T-helper 2 cell treated with Interferon-gamma antibody and Interleukin-4, amounts not matched to agents 100 ng/mL and 5 ng/mL, for 36 hours (primary cell): ENCODE results near the gene CHST9. TPM values are rescaled to one million over a fixed set of nuclear protein-coding genes. Genes with fewer than 3 reads are reported as not detected.
"Not testable (repeated sequence)": the region's sequence is repeated elsewhere in the genome, so short reads cannot be mapped to it uniquely, and the experiment has no call there.

Experiments
- intact Hi-C: fragments of 100-400 bp; cut with micrococcal nuclease; formaldehyde crosslinking; loops from one replicate; pipeline ENCODE4 v1.15.1; 2023
- total RNA-seq: library from RNA; stranded (reverse); gene quantifications from 2 replicates; pipeline ENCODE4 v1.2.3, GENCODE V29; 2022

CHST9 gene
- total RNA-seq, 1 donor from 2014 or later = not detected

DNA sequence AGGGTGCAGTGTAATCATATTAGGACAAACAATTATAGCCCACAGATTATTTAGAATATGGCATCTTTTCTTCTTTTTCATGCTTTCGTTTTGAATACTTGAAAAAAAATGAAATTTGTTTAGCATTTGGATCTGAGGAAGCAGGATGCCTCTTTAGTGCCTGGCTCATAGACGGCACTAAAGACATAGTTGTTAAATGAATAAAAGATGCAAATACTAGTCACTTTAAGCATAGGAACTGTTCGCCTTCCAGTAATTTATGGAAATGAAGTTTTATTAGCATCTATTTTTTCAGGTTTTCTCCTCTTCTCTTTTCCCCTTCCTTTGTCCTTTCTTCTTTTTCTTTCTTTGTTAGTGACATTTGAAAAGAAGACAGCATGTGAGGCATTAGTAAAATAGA, 80.4 kb downstream of the CHST9 start:
- intact Hi-C loops = no loop called here

DNA sequence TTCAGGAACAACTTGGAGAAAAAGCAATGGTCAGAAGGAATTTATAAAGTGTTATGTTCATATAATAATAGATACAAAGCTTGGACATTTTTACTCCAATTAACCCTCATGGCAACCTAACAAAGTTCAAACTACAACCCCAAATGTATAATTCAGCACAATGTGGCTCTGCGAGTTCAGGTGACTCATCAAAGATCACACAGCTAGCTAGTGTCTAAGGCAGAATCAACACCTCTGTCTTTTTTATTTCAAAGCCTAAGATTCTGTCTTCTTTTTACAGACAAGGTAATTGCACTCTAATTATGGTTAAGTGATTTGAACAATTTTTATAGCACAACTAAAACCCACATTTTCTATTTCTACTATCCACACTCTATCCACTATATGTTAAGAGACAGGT, 90.5 kb downstream of the CHST9 start:
- intact Hi-C loops = no loop called here

DNA sequence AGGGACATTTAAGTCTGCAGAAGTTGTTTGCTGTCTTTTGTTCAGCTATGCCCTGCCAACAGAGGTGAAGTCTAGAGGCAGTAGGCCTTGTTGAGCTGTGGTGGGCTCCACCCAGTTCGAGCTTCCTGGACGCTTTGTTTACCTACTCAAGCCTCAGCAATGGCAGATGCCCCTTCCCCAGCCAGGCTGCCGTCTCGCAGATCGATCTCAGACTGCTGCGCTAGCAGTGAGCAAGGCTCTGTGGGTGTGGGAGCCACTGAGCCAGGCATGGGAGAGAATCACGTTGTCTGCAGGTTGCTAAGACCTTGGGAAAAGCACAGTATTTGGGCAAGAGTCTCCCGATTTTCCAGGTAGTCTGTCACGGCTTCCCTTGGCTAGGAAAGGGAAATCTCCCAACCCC, 91.8 kb downstream of the CHST9 start:
- intact Hi-C loops = not testable (repeated sequence)

DNA sequence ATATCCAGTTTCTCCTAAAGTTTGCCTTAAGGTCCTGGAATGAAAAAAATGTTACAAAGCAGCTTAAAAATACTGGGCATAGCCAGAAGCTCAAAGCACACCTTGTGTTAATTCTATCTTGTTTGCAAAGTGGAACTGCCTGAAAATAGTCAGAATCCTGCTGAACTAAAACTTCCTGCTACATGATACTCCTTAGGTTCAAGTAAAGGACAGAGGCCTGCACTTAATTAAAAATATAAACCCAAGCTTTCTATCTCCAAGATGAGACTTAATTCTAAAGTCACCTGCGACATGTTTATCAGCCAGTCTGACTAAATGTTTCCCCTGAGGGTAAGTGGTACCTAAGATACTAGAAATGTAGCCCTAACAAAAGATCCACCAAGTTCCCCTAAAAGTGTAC, 103.4 kb downstream of the CHST9 start:
- intact Hi-C loops = no loop called here

DNA sequence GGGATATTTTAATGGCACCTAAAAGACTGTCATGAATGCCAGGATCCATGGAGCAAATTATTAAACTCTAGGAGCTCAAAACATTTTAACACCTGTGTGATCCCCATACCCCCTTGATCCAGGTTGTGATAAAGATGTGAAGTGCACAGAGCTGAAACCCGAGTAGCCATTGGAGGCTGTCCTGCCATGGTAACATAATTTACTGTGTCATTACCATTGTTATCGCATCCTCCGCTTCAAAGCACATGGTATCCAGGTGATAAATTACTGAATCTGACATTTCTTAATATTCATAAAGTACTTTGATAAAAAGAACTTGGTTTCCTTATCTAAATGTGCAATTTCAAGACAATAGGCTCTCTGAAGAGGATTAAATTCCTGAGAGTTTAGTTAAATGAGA, 109.3 kb downstream of the CHST9 start:
- intact Hi-C loops = no loop called here

DNA sequence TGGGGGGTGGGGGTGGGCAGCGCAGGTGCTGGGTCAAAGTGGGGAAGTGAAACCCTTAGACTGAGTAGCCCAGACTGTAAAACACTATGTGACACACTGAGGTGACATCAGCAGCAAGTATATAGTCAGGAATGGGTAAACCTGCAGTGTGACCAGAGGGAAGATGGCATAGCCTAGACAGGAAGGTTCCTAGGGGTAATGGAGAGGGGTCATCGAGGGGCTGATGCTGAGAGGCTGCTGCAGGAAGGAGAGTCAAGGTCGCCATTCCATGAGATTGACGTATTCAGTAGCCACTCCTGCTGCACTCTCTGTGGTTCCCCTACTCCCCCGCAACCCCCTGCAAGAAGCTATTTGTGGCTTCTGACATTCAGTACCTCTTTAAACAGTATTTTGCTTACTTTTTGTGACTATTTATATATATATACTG, 111.7 kb downstream of the CHST9 start:
- intact Hi-C loops = no loop called here

DNA sequence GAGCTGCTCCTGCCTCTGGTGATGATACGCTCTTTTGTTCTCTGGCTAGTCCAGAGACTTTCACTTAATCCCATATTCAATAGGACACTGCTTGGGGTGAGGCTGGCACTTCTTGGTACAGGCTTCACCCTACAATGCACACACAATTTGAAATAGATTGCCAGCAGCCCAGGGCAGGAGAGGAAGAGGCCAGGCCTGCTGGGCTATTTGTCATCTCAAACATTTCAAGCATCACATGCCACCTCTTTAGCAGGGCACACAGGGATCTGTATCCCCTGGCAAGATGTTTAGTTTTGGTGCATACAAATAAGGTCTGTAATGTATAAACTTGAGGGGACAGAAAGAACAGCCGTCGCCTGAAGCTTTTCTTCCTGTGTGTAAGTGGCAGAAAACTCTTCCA, 120.4 kb downstream of the CHST9 start:
- intact Hi-C loops = no loop called here

DNA sequence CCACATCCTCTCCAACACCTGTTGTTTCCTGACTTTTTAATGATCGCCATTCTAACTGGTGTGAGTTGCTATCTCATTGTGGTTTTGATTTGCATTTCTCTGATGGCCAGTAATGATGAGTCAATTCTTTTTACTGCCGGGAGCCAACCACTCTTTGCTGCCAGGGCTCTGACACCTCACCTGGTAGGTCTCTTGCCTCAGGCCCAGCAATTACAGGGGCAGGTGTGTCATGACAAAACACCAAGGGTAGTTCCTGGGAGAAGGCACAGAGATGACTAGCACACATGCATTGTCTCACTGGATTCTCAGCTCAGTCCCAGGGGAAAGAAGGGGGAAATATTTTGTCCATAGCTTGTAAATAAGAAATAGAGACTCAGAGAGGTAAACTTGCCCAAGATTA, 122.3 kb downstream of the CHST9 start:
- intact Hi-C loops = no loop called here

DNA sequence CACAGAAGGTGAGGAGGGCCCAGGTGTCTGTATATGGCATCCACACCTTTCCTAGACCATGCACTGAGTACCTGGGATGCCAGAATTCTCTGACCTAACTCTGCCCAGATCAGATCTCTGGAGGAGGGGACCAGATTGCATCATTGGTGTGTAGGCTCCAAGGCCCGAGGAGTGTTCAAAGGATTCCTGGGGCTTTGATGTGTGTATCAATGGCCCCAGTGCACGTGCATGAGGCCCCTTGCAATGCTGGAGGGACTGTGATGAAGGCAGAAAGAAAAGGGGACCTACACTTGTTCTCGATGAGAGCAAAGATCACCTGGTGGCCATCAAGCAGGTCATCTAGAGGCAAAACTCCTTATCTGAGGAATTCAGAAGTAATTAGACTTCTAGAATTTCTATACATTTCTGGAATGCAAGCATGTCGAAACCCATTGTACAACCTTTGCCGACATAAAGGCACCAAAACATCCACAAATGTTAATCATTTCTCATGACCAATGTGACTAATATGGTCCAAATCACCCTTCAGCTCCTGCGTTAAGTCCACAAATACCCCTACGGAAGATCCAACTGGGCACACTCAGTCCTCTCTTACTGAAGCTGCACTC, 123.5 kb downstream of the CHST9 start:
- intact Hi-C loops = no loop called here

DNA sequence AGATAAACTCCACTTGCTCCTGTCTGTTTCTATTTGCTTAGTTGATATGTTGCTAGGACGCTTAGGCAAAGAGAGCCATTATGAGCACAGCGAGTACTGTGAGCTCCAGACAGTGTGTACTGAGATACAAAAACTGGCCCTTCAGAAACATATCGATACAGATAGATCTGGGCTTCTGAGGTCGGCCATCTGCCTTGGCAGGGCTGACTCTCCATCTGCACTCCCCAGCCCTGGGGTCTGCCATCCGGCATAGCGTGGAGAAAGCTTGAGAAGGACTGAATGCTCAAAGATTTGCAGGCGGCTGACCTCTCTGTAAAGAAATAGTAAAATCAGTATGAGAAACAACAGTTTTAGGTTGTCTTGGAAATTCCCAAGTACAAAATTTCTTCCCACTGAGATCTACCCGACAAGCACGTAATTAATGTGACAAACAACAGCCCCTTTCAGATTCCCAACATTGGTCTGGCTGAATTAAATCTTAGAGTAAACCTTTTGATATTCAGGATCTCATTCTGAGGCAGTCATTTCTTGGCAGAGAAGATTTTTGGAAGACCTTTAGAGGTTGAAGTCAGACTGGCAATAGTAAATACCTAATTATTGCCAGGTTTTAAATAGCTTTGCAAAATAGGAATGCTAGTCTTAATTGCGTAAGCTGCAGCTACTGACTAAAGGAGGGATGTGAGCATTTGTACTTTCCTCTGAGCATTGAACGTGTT, 127.4 kb downstream of the CHST9 start:
- intact Hi-C loops = no loop called here

DNA sequence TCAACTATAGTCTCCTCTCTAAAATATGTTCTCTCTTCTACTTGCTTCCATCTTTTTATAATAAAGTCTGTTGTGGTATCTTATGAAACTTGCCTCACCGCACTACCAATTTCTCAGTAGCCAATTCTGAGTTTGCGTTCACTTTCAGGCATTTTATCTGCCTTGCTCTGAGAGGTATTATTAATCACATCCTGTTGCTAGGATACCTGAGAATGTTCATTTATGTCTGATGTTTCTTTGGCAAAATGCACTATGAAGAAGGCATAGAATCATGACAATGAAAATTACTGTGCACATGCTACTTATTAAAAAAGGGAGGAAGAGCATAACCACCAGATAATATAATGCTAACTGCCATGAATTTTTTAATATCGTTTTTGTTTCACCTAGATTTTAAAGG, 130.2 kb downstream of the CHST9 start:
- intact Hi-C loops = no loop called here

DNA sequence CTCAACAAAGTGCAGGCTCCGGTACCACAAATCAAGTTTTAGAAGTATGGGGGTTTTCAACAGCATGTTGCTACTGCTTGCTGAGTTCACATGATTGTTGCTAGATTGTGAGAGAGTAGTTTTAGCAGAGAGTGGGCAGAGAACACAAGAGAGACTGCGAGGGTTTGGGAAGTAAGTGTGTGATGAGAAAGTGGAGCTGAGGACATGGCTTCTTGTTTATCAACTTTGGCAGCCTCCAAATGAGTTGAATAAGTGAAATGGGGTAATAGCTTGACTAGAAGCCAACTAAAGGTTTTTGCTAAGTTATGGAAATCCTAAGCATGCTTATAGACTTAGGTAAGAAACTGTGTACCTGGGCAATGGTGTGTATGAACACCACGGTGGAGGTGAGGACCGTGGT, 135.1 kb downstream of the CHST9 start:
- intact Hi-C loops = no loop called here

DNA sequence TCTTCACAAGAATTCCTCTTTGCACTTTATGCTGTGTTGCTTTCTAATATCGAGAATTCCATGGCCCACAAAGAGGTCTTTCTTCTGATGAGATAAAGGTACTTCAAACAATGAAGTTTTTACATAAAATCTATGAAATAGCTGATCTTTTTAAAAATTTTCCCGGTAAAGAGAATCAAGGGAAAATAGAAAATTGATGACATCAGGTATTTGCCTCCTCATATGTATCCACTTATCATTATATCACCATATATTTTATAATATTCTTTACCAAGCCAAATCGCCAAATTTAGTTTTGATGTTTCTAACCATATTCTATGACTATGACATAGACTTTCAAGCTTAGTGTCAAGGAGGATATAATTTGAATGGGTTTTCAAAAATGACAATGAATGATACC, 139.8 kb downstream of the CHST9 start:
- intact Hi-C loops = no loop called here

DNA sequence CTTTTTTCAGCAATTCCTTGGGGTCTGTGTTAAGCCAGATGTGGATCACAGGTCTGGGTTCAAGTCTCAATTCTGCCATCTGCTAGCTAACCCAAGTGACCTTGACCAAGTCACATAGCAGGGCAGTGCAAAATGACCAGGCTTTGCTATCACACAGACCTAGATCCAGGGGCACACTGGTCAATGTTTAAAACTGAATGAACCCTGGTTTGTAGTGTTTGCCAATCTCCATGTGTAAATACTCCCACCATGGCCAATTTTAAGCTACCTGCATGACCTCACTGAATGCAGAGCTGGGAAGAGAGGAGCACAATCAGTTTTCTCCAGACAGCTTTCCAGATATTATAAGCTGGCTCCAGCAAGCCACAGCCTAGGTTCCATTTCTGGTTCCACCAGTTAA, 142.9 kb downstream of the CHST9 start:
- intact Hi-C loops = no loop called here

DNA sequence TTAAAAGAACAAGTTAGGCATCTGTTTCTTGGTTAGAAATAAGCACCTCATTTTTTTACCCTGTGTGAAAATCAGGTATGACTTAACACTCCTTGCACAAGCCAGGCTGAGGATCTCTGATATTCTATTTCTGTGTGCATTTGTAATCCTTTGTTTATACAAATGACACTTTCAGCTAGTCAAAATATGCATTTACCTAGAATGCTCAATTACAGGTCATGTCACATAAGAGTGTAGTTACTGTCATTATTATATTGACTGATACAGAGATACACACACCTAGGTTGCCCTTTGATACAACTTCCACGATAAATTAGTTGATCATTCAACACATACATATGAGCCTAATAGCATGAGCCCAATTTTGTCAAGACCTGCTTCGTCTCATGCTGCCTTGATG, 144.3 kb downstream of the CHST9 start:
- intact Hi-C loops = no loop called here

DNA sequence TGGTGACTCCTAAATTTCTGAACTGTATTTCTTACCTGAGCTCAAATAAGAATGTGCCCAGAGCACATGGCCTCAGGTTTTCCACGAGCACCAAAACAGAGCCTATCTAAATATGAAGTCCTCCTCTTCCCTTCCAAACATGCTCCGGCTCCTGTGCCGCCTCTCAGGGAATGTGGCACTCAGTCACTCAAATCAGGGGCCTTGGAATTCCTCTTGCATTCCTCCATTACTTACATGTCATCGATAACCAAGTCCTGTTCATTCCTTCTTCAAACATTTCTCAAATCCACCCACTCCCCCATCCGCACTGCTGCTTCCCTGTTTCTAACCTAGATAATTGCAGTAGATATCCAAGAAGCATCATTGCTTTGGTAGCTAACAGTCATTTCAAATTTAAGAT, 151.4 kb downstream of the CHST9 start:
- intact Hi-C loops = no loop called here

DNA sequence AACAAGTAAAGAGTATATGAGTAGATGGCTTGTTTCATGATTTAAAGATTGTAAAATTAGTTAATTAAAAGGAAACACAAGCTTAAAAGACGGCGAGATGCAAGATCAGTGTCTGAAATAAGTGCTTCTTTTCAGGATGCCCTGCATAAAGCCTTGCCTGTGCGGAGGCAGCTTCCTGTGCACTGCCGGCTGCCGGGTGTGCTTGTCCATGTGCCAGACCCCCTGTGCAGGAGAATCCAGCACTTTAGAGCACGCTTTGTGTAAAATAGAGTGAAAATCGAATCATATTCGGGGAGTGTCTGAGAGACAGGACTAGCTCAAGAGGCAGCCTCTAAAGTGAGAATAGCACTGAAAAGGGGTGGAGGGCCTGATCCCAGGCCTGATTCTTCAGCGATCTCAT, 154.7 kb downstream of the CHST9 start:
- intact Hi-C loops = no loop called here

DNA sequence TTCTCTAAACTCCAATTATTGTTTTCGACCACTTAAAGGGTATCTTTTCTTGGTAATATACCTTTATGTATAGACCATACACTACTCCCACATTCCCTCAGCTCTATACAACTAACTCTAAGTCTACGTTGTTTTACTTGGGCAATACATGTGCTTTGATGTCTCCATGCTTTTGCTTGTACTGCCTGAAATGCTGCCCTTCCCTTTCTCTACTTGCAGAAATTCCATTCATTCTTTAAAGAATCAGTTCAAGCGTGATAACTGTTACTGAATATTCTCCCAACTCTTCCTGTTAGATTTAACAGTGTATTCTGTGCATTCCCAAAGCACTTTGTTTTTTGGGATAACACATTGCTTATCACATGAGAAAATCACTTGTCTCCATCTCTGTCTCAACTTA, 162.6 kb downstream of the CHST9 start:
- intact Hi-C loops = no loop called here

DNA sequence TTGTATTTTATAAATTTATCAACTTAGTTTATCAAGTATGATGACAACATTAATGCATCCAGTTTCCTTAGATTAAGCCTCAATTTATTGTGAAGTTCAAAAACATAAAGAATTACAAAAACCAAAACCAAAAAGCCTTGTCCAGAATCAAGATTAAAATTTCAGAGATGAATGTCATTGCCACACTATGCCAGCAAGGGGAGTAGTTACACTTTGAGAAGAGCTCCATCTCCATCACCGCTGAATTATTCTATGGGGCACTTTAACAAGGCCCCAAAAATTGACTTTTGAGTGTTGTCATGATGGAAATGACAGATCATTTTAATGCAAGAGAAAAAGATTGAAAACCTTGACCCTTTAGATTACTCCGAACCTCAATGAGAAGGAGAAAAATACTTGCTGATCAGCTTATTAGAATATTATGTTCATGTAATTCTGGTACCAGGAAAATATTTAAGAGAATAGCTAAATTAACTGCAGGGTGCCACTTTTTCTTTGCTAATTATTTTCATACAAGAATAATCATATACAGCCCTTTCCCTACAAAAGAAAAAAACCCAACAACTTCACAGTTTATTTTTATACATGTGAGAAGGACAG, 167.1 kb downstream of the CHST9 start:
- intact Hi-C loops = loop anchor here (5.0 kb wide), 1 partner anchor 579 kb away; no protein-coding TSS in a partner anchor

DNA sequence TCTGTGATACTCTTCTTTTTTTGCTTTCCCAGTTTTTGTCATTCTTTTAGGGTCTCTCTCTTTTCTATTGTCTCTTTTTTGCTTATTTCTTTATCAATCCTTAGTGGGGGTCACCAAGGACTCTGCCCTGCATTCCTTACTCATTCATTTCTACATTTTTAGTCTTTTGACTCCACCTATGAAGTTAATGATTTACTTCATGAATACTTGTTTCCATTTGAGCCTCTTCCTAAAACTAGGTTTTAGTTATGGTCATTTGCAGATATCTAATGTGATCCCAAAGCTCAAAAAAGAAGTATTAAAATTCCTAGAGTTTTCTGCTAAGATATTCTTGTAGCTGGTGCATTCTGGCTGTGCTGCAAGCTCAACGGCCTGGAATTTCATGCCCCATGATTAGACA, 170.3 kb downstream of the CHST9 start:
- intact Hi-C loops = loop anchor here (5.0 kb wide), 1 partner anchor 582 kb away; no protein-coding TSS in a partner anchor

DNA sequence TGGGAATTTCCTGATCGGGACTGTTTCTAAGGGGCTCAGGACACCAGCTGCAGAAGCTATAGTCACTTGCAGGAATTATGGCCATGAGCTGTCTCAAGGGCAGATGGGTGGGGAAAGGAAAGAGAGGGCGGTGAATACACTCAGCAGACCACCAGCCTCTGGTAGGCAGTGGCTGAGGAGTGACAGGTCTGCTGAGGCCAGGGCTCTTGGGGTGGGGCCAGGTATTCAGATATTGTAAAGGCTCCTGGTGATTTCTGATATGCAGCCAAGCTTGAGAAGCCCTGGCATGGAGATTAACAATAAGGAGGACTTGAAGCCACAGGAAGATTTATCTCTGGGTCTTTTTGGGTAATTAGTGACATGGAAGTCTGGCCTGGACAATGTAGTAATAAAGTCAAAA, 174.3 kb downstream of the CHST9 start:
- intact Hi-C loops = no loop called here

DNA sequence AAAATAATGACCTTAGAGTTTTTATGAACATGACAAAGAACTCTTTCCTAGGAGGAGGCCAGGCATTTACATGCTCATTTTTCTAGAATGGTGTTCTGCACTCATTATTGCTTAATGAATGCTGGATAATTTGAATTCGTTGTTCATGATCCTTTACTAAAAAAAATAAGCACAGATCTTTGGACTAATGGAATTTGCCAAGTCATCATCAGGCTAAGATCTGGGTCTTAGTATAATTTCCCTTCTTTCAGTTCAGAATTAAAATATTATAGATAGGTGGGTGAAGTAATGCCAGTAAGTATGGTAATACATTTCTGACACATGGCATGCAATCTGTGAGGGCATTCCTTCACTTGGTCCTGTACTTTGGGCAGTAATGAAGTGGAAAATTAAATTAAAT, 175.8 kb downstream of the CHST9 start:
- intact Hi-C loops = no loop called here

DNA sequence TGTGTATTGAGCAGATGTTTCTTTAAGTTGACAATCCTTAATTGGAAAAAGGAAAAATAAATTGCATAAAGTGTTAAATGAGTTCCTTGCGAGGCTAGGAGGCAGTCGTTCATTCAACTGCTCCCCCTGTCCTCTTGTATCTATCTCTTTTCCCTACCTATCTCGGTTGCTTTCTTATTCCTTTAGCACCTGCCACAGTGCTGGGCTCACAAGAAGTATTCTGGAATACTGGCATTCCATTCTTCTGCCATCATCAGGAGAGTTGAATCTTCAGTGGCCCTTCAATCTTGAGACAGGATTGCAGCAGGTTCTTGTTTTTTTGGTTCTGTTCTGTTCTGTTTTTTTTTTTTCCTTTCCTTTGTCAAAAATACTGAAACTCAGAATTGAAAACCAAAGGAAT, 176.5 kb downstream of the CHST9 start:
- intact Hi-C loops = no loop called here
